ENCODE data around the gene CHAF1A. TPM values are rescaled to one million over a fixed set of nuclear protein-coding genes. Genes with fewer than 3 reads are reported as not detected.
A peak's percentile ranks its signal among the peaks of the same experiment; 100 is the strongest.

CHAF1A gene
- total RNA-seq, 1 donor from 2014 or later = 6.6 TPM

DNA sequence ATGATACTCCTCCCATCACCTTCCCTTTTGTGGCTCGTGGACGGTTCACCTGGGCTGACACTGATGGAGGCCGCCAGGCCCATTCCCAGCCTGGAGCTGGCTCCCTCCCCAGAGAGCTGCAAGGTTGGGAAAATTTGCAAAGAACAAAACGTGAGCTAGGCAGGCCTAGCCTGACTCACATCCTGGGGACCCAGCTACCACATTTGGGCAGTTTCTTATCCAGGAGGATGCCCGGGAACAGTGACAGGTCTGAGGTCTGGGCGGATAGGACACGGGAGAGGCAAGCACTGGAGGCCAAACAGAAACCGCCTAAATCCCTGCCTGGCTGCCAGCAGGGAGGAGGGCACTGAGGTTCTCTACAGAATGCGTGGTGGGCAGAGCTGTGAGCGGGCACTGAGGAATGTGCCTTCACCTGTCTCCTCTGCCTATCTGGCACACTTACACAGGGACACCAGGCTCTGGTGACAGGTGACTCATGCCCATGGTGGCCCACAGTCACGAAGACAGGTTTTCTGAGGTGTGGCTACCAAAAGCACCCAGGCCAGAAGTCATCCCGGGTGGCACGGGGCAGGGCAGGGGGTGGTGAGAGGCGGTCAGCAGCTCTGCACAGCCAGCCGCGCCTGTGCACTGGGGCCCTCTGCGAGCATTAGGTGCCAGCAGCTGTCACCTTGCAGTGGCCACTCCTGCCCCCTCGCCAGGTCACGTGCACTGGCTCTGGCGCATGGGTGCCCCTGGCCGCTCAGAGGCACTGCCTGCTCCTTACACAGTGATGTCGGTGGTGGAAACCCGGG is 25.3 kb upstream of the CHAF1A start:
- H3K27ac Mint-ChIP-seq (ENCODE audit: unreplicated experiment) = peak overlapping the region; percentile 57
- no peak for DNase-seq (ENCODE audit: low spot score)
- H3K4me3 Mint-ChIP-seq (ENCODE audit: unreplicated experiment) = no peak overlapping the region
- H3K36me3 Mint-ChIP-seq (ENCODE audit: low read depth) = no peaks in the 10 kb centered on the region
- H3K9me3 Mint-ChIP-seq (ENCODE audit: low read depth) = no peaks in the 10 kb centered on the region
- no peaks in the 10 kb centered on the region for H3K27me3 Mint-ChIP-seq (ENCODE audit: low read depth)
- peaks cover 70% of the 10 kb centered on the region for H3K4me1 Mint-ChIP-seq (ENCODE audit: low read depth)
- TF ChIP-seq, protein P1, sequence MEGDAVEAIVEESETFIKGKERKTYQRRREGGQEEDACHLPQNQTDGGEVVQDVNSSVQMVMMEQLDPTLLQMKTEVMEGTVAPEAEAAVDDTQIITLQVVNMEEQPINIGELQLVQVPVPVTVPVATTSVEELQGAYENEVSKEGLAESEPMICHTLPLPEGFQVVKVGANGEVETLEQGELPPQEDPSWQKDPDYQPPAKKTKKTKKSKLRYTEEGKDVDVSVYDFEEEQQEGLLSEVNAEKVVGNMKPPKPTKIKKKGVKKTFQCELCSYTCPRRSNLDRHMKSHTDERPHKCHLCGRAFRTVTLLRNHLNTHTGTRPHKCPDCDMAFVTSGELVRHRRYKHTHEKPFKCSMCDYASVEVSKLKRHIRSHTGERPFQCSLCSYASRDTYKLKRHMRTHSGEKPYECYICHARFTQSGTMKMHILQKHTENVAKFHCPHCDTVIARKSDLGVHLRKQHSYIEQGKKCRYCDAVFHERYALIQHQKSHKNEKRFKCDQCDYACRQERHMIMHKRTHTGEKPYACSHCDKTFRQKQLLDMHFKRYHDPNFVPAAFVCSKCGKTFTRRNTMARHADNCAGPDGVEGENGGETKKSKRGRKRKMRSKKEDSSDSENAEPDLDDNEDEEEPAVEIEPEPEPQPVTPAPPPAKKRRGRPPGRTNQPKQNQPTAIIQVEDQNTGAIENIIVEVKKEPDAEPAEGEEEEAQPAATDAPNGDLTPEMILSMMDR (IDR thresholded peaks at IDR 0.05) = no peak

- Mint-ChIP-seq H3K36me3 (ENCODE audit: low read depth) (peaks cover 2% of the 10 kb centered on the region), H3K4me1 (ENCODE audit: low read depth) (peaks cover 59% of the 10 kb centered on the region), H3K4me3 (ENCODE audit: unreplicated experiment) (no peak overlapping the region), H3K27ac (ENCODE audit: unreplicated experiment) (peak overlapping the region; percentile 12), H3K27me3 (ENCODE audit: low read depth) (no peaks in the 10 kb centered on the region), H3K9me3 (ENCODE audit: low read depth) (no peaks in the 10 kb centered on the region)
- no peak for DNase-seq (ENCODE audit: low spot score)
- TF ChIP-seq, protein P1 (IDR thresholded peaks at IDR 0.05) = no peak
Observed at GRCh38 chr19:4378886-4379285, 23.6 kb upstream of the CHAF1A start.

DNA sequence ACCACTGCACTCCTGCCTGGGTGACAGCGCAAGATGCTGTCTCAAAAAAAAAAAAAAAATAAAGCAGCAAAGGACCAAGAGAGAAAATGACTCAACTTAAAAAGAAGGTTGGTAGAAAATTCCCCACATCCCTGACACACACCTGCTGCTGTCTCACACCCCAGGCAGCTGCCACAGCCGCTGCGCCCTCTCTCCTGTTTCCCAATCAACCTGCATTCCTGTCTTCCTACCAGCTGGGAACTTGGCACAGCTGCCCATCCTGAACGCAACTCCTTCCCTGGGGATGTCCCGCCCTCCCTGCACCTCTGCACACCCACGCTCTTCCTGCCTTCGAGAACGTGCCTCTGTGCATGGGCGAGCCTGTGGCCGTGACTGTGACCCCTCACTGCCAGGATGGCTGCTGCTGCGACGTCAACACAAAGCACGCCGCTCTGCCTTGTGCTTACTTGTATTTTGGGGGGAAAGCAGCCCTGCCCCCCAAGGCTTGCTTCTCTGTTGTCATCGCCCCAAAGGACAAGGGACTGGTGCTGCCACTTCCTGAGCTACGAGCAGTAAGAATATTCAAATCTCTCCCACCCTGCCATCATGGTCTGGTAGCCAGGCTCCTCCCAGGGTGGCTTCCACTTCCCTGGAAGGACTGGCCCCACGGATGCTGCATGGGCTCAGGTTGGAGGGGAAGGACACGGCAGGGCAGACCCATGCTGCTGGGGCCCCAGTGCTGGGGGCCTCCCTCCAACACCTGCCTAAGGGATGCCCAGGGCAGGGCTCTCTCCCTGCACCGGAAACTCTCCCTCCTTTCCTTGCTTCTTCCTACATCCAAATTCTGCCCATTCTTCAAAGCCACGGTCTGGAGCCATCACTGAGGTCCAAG is 22.8 kb upstream of the CHAF1A start:
- Mint-ChIP-seq H3K9me3 (ENCODE audit: low read depth) (no peaks in the 10 kb centered on the region), H3K4me3 (ENCODE audit: unreplicated experiment) (no peak overlapping the region), H3K36me3 (ENCODE audit: low read depth) (peaks cover 2% of the 10 kb centered on the region), H3K27me3 (ENCODE audit: low read depth) (no peaks in the 10 kb centered on the region), H3K4me1 (ENCODE audit: low read depth) (peaks cover 56% of the 10 kb centered on the region), H3K27ac (ENCODE audit: unreplicated experiment) (peak overlapping the region; percentile 67)
- no peak for DNase-seq (ENCODE audit: low spot score)
- TF ChIP-seq, protein P1 (IDR thresholded peaks at IDR 0.05) = no peak

DNA sequence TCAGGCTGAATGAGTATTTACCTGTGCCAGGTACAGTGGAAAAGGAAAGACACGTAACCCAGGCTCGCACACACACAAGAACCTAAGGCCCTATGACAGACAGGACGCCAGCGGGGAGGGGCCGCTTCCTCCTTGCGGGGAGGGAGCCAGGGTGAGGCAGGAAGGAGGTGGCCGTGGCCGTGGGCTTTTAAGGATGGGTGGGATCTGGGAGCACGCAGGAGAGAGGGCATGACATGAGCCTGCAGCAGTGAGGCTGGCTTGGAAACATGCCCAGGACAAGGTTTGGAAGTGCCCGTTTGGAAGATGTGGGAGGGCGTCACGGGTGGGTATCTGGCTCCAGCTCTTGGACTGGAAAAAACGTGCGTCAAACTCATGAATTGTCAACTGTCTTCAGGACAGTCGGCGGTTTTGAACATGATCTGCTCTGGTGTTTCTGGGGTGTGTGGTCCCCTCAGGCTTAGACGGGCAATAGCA is 22.1 kb upstream of the CHAF1A start:
- no peak for DNase-seq (ENCODE audit: low spot score)
- Mint-ChIP-seq H3K4me3 (ENCODE audit: unreplicated experiment) (no peak overlapping the region), H3K27ac (ENCODE audit: unreplicated experiment) (no peak overlapping the region), H3K27me3 (ENCODE audit: low read depth) (no peaks in the 10 kb centered on the region), H3K9me3 (ENCODE audit: low read depth) (no peaks in the 10 kb centered on the region), H3K4me1 (ENCODE audit: low read depth) (peaks cover 56% of the 10 kb centered on the region), H3K36me3 (ENCODE audit: low read depth) (peaks cover 2% of the 10 kb centered on the region)
- TF ChIP-seq, protein P1 (IDR thresholded peaks at IDR 0.05) = no peak

All from chondrocyte (in vitro differentiated cells).